NCI-H128 (cell line): ENCODE data around the gene KDM1B.
"Not testable (repeated sequence)": the region's sequence is repeated elsewhere in the genome, so short reads cannot be mapped to it uniquely, and the experiment has no call there.

Source experiments
- DNase-seq: peaks from one replicate; lab custom pipeline; 2025; ENCODE audit not compliant: unreplicated experiment; lab: John Stamatoyannopoulos, UW

Gene KDM1B

GRCh38 chr6:18228590-18228989 is 73.4 kb downstream of the KDM1B start:
- not testable (repeated sequence) for DNase-seq

GRCh38 chr6:18231856-18232255 is 76.6 kb downstream of the KDM1B start:
- DNase-seq: not testable (repeated sequence)

- DNase-seq: not testable (repeated sequence)
Observed at GRCh38 chr6:18233770-18234169, 78.5 kb downstream of the KDM1B start.

GRCh38 chr6:18234564-18234963 is 79.3 kb downstream of the KDM1B start:
- no peak for DNase-seq

- DNase-seq: no peak
Observed at GRCh38 chr6:18235524-18235923, 80.3 kb downstream of the KDM1B start.

- no peak for DNase-seq
Observed at GRCh38 chr6:18237167-18237566, 81.9 kb downstream of the KDM1B start.

GRCh38 chr6:18240230-18240629 is 85.0 kb downstream of the KDM1B start:
- no peak for DNase-seq

- no peak for DNase-seq
Observed at GRCh38 chr6:18241208-18242038, 86.2 kb downstream of the KDM1B start.

GRCh38 chr6:18242062-18242851 is 87.0 kb downstream of the KDM1B start:
- DNase-seq: no peak

GRCh38 chr6:18243302-18243893 is 88.2 kb downstream of the KDM1B start:
- DNase-seq: no peak

GRCh38 chr6:18244251-18244650 is 89.0 kb downstream of the KDM1B start:
- DNase-seq: no peak

- DNase-seq: no peak
Observed at GRCh38 chr6:18245079-18245478, 89.9 kb downstream of the KDM1B start.

- no peak for DNase-seq
Observed at GRCh38 chr6:18245642-18246041, 90.4 kb downstream of the KDM1B start.

GRCh38 chr6:18246205-18246604 is 91.0 kb downstream of the KDM1B start:
- no peak for DNase-seq

GRCh38 chr6:18247002-18247401 is 91.8 kb downstream of the KDM1B start:
- DNase-seq: no peak

- no peak for DNase-seq
Observed at GRCh38 chr6:18248698-18249097, 93.5 kb downstream of the KDM1B start.

- DNase-seq: no peak
Observed at GRCh38 chr6:18249271-18249670, 94.0 kb downstream of the KDM1B start.

- no peak for DNase-seq
Observed at GRCh38 chr6:18253635-18254034, 98.4 kb downstream of the KDM1B start.

- DNase-seq: no peak
Observed at GRCh38 chr6:18254793-18255192, 99.6 kb downstream of the KDM1B start.

- no peak for DNase-seq
Observed at GRCh38 chr6:18259675-18260447, 104.6 kb downstream of the KDM1B start.
